Loucy (cell line): ENCODE results near the gene CAP2.

Source experiments
- H2AFZ ChIP-seq: fragments of 200-600 bp; sonication (generic); 2 replicates; pipeline ENCODE4 v1.6.0; 2016; ENCODE audit warnings: antibody characterized with exemption, mild to moderate bottlenecking, low read length, moderate library complexity
- H3F3A ChIP-seq: fragments of 200-600 bp; 2 replicates; pipeline ENCODE4 v1.6.0; 2016; ENCODE audit warnings: antibody characterized with exemption, low read depth, mild to moderate bottlenecking
- H3K27me3 ChIP-seq: fragments of 200-600 bp; sonication (generic); 2 replicates; pipeline ENCODE4 v1.6.1; 2014; ENCODE audit warnings: low read length, mild to moderate bottlenecking; ENCODE audit not compliant: insufficient read depth, poor library complexity, severe bottlenecking
- H3K36me3 ChIP-seq: fragments of 200-600 bp; sonication (generic); 2 replicates; pipeline ENCODE4 v1.6.1; 2016; ENCODE audit warnings: low read length; ENCODE audit not compliant: insufficient read depth
- H3K4me1 ChIP-seq: fragments of 200-600 bp; sonication (generic); 2 replicates; pipeline ENCODE4 v1.5.1; 2014; ENCODE audit warnings: low read length, mild to moderate bottlenecking; ENCODE audit not compliant: insufficient read depth, poor library complexity, severe bottlenecking
- H3K4me2 ChIP-seq: fragments of 200-600 bp; sonication (generic); 2 replicates; pipeline ENCODE4 v1.6.0; 2014; ENCODE audit warnings: antibody characterized with exemption, low read length, low read depth, mild to moderate bottlenecking; ENCODE audit not compliant: poor library complexity, severe bottlenecking
- H3K4me3 ChIP-seq: fragments of 200-600 bp; sonication (generic); 2 replicates; pipeline ENCODE4 v1.5.1; 2014; ENCODE audit warnings: low read length, mild to moderate bottlenecking, mixed read lengths; ENCODE audit not compliant: poor library complexity, severe bottlenecking
- H3K79me2 ChIP-seq: fragments of 200-600 bp; sonication (generic); 2 replicates; pipeline ENCODE4 v1.6.1; 2014; ENCODE audit warnings: low read length; ENCODE audit not compliant: insufficient read depth
- H3K9ac ChIP-seq: fragments of 200-600 bp; sonication (generic); 2 replicates; pipeline ENCODE4 v1.6.0; 2014; ENCODE audit warnings: mild to moderate bottlenecking, low read depth, low read length, moderate library complexity; ENCODE audit not compliant: poor library complexity, severe bottlenecking
- H3K9me2 ChIP-seq: fragments of 200-600 bp; sonication (generic); replicated peaks from 2 replicates; pipeline ENCODE4 v1.6.1; 2016; ENCODE audit warnings: low read depth, low read length, mixed read lengths
- H3K9me3 ChIP-seq: fragments of 200-600 bp; sonication (generic); 2 replicates; pipeline ENCODE4 v1.6.1; 2014; ENCODE audit warnings: mild to moderate bottlenecking, antibody characterized with exemption, low read length, low read depth; ENCODE audit not compliant: insufficient read depth
- H4K20me1 ChIP-seq: fragments of 200-600 bp; sonication (generic); 2 replicates; pipeline ENCODE4 v1.6.0; 2014; ENCODE audit warnings: antibody characterized with exemption, low read length, mild to moderate bottlenecking; ENCODE audit not compliant: insufficient read depth, poor library complexity, severe bottlenecking
- CTCF ChIP-seq: fragments of 200-600 bp; sonication (generic); conservative IDR thresholded peaks from 2 replicates; pipeline ENCODE4 v1.5.1; 2014; ENCODE audit warnings: mild to moderate bottlenecking, antibody characterized with exemption, low read length
- EZH2phosphoT487 ChIP-seq: fragments of 200-600 bp; IDR thresholded peaks from 2 replicates; pipeline ENCODE4 v1.6.1; 2018; ENCODE audit warnings: antibody characterized with exemption, mild to moderate bottlenecking, moderate library complexity, borderline replicate concordance

Gene CAP2

DNA sequence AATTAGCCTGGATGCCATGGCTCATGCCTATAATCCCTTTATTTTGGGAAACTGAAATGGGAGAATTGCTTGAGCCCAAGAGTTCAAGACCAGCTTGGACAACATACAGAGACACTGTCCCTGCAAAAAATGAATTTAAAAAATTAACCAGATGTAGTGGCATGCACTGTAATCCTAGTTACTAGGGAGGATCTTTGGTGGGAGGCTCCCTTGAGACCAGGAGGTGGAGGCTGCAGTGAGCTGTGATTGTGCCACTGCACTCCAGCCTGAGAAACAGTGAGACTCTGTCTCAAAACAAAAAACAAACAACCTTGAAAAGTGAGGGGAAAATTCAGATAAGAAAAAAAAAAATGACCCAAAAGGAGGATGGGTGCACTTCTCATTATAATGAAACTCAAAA is 23.4 kb downstream of the CAP2 start:
- no peaks in the 10 kb centered on the region for H3F3A ChIP-seq
- no peaks in the 10 kb centered on the region for H3K79me2 ChIP-seq
- no peaks in the 10 kb centered on the region for H3K27me3 ChIP-seq
- TF ChIP-seq EZH2phosphoT487, result no peak
- no peak for TF ChIP-seq CTCF
- H3K36me3 ChIP-seq, result no peaks in the 10 kb centered on the region
- H3K4me1 ChIP-seq, result no peaks in the 10 kb centered on the region
- H3K9me2 ChIP-seq, result no peaks in the 10 kb centered on the region
- no peak overlapping the region for H3K4me2 ChIP-seq
- H3K9me3 ChIP-seq, result no peaks in the 10 kb centered on the region
- H2AFZ ChIP-seq, result no peak overlapping the region
- no peak overlapping the region for H3K4me3 ChIP-seq
- no peaks in the 10 kb centered on the region for H4K20me1 ChIP-seq
- no peak overlapping the region for H3K9ac ChIP-seq

DNA sequence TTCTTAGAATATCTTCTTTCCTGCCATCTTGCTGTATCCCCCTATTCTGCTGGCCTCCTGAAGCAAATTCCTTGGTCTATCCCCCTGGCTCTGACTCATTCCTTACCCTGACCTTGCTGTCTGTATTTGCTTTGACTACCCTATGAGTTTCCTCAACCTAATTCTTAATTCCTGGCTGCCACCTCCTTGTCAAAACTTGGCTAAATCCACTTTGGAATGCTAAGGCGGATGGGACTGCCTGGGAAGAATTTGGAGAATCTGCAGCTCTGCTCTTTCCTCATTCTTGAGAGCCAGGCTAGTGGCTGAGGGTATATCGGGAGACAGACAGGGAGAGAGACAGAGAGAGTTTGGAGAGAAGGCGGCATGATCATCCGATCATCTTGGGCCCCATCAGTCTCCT is 24.4 kb downstream of the CAP2 start:
- Histone ChIP-seq H4K20me1 (no peaks in the 10 kb centered on the region), H3K9ac (no peak overlapping the region), H3K9me2 (no peaks in the 10 kb centered on the region), H3K79me2 (no peaks in the 10 kb centered on the region), H2AFZ (no peak overlapping the region), H3K27me3 (no peaks in the 10 kb centered on the region), H3K4me1 (no peaks in the 10 kb centered on the region), H3K9me3 (no peaks in the 10 kb centered on the region), H3K4me3 (no peak overlapping the region), H3K4me2 (no peak overlapping the region), H3K36me3 (no peaks in the 10 kb centered on the region), H3F3A (no peaks in the 10 kb centered on the region)
- no peak for TF ChIP-seq CTCF
- TF ChIP-seq EZH2phosphoT487, result no peak

DNA sequence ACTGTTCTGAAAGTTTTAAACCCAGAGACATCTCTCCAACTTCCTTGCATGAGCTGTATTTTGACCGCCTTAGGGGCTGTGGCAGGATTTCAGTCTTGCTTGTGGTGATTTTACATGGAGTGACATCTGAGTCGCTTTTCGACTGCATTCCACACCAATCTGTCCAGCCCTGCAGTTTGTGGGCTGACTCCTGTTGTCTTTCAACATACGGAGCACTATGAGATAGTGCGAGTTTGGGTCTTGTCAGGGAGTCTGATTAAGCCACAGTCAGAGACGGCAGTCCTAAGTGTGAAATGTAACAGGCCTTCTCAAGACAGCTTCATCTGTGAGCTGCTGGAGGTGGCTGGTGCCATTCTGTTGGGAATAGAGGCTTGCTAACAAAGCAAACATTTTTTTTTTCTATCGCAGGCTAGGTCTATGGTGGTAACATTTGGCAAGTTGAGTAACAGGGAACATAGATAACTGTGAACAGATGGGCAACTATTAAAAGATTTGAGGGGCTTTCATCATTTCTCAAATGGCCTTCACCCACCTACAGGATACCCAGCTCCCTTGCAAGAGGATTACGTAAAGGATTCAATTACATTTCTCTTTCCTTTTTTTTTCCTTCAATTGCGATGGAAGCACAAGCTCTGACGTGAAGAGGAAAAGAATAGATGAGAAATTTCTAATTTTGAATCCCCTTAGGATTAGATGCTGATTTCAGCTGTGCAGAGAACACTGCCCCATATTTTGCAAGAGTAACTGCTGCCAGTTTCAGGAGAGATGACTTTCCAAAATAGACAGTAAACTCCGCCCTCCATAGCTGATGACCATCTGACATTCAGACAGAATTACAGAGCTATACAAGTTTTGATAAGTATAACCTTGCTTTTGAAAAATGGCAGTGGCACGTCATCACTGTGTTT is 25.1 kb downstream of the CAP2 start:
- H3K4me3 ChIP-seq, result no peak overlapping the region

More for the DNA sequence above, 25.1 kb downstream of the CAP2 start:
- H3K4me1 ChIP-seq, result no peaks in the 10 kb centered on the region
- TF ChIP-seq EZH2phosphoT487 (no peak), CTCF (no peak)
- H3K4me2 ChIP-seq, result no peak overlapping the region
- no peak overlapping the region for H3K9ac ChIP-seq
- H3K36me3 ChIP-seq, result no peaks in the 10 kb centered on the region
- H4K20me1 ChIP-seq, result no peaks in the 10 kb centered on the region
- no peaks in the 10 kb centered on the region for H3K79me2 ChIP-seq
- no peaks in the 10 kb centered on the region for H3K27me3 ChIP-seq
- no peaks in the 10 kb centered on the region for H3K9me3 ChIP-seq
- H3K9me2 ChIP-seq, result no peaks in the 10 kb centered on the region
- no peak overlapping the region for H2AFZ ChIP-seq
- no peaks in the 10 kb centered on the region for H3F3A ChIP-seq
